NCI-H2196 (cell line): ENCODE results near the gene ESYT3.
"Not testable (repeated sequence)": the region's sequence is repeated elsewhere in the genome, so short reads cannot be mapped to it uniquely, and the experiment has no call there.

ENCODE experiments used
- DNase-seq: peaks from one replicate; lab custom pipeline; 2025; ENCODE audit not compliant: unreplicated experiment; lab: John Stamatoyannopoulos, UW

Gene ESYT3

DNA sequence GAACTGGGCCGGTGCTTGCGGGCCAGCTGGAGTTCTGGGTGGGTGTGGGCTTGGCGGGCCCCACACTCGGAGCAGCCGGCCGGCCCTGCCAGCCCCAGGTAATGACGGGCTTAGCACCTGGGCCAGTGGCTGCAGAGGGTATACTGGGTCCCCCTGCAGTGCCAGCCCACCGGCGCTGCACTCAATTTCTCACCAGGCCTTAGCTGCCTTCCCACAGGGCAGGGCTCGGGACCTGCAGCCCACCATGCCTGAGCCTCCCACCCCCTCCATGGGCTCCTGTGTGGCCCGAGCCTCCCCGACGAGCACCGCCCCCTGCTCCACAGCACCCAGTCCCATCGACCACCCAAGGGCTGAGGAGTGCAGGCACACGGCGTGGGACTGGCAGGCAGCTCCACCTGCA, 50.3 kb downstream of the ESYT3 start:
- DNase-seq, result not testable (repeated sequence)

DNA sequence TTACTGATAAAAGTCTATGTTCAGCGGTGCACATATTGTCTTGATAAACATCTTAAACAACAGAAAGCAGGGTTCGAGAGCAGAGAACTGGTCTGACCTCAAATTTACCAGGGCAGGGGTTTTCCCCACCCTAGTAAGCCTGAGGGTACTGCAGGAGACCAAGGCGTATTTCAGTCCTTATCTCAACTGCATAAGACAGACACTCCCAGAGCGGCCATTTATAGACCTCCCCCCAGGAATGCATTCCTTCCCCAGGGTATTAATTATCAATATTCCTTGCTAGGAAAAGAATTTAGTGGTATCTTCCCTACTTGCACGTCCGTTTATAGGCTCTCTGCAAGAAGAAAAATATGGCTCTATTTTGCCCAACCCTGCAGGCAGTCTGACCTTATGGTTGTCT, 52.2 kb downstream of the ESYT3 start:
- not testable (repeated sequence) for DNase-seq

- no peak for DNase-seq
These were observed 57.6 kb downstream of the ESYT3 start for GRCh38 chr3:138491971-138492370.

DNA sequence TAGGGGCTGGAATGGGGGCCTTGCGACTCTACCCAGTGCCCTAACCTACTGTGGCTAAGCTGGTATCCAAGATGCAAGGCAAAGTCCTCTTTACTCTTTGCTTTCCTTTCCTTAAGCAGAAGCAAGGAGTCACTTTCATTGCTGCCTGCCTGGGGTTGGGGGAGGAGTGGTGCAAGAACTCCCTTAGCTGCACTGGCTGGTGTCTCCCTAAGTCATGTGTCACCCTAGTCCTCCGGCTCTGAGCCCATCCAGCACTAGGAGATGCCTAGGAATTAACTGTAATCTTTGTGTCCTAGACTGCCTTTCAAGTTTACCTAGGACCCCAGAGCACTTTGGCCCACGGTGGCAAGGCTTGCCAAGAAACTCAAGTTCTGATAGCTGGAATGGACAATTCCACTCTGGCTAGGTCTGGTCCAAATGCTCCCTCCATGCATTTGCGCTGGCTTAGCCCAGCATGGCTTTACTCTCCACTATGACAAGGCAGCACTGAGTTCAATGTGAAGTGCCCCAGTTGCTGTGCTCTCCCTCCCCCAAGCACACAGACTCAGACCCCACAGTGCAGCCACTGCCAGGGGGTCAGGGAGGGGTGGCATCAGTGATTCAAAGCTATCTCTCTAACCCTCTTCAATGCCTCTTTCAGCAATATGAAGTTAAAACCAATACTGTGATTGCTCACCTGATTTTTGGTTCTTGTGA, 58.7 kb downstream of the ESYT3 start:
- no peak for DNase-seq

- no peak for DNase-seq
These were observed 59.6 kb downstream of the ESYT3 start for GRCh38 chr3:138493804-138494606.

DNA sequence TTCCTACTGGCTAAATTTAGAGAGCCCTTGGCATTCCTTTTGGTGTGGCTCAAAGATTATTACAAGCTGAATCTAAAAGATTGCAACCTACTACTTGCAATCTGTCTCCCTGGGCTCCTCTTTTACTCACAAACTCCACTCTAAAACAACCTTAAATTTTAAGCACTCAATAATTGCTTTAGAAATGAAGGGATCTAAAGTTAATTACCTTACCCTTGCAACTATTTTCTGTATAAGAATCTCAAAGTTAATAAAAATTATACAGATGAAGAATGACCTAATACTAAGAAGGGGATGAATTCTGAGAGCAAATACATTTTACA, 60.2 kb downstream of the ESYT3 start:
- DNase-seq, result no peak

DNA sequence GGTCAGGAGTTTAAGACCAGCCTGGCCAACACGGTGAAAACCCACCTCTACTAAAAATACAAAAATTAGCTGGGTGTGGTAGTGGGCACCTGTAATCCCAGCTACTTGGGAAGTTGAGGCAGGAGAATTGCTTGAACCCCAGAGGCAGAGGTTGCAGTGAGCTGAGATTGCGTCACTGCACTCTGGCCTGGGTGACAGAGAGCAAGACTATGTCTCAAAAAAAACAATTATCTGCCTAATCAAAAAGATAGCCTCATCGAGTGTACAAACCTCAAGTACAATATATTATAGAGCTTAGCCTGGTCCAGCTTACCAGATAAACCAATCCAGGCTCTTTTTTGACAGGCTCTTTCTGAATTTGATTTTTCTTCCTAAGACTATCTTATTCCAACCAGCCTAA, 61.2 kb downstream of the ESYT3 start:
- not testable (repeated sequence) for DNase-seq

DNA sequence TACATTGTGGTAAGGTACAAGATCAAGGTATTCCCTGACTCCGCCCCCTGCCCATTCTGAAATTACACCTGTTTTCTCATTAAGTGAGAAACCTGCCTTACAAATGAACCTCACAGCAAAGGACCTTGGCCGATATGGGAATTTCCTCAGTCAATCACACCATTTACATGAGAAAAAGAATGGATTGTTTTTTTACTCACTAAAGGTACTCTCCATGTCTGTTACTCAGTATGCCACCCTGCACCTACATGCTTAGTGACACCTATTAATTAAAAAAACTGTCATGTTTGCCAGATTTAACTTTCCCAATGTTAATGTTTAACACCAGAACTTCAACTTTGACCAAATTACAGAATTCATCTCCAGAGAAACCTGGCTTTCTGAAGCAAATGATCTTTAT, 62.0 kb downstream of the ESYT3 start:
- DNase-seq, result no peak

GRCh38 chr3:138497021-138497420, 62.6 kb downstream of the ESYT3 start:
- no peak for DNase-seq

- DNase-seq, result no peak
These were observed 63.4 kb downstream of the ESYT3 start for GRCh38 chr3:138497851-138498250.

- no peak for DNase-seq
These were observed 64.6 kb downstream of the ESYT3 start for GRCh38 chr3:138498991-138499390.

GRCh38 chr3:138507524-138507923, 73.1 kb downstream of the ESYT3 start:
- no peak for DNase-seq

- no peak for DNase-seq
These were observed 75.2 kb downstream of the ESYT3 start for GRCh38 chr3:138509586-138509985.

DNA sequence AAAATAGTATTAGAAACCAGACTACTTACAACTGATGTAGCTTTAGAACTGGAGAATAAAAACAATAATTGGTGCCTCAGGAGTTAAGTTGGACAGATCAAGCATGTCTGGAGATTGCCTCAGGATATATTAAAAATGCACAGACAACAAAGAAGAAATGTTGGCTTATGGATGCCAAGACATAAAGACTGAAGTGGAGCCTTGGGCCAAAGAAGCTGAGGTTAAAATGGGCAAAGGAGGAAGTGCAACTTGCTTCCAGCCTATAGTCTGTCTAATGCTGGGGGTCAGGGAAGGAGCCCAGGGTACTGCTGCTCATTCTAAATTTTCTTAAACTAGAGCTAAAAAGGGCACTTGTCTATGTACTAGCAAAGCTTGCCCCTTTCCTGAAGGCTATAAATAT, 77.5 kb downstream of the ESYT3 start:
- no peak for DNase-seq

DNA sequence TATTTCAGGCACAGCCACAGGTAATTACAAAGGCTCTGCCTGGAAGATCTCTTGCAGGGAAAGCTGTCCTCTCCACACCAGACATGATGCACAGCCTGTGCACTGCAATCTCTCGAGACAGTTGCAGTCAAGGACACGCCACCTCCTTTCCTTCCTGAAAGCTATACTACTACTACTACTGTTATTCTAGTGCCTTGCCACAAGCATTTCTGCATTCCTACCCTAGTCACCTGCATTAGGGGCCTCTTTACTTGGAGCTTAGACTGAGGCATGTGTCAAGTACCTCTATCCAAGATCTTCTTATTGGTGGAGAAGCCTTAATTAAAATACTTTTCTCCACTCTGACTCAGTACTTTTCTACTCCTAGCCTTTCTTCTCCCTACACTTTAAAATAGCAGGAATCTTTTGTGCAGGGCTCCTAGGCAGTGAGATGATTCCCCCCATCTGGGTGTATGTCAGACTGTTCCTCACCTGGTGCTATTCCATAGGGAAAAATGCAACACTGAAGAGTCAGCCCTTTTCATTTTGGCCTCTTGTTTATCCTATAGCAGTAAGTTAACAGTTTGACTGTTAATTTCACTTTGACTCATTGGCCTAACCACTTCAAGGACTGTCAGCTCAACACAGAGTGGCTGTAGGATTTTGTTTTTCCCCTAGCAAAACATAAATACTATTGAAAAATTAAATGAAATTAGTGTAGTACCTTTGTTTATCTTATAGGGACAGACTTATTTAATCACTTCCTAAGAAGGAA, 78.9 kb downstream of the ESYT3 start:
- DNase-seq, result no peak

DNA sequence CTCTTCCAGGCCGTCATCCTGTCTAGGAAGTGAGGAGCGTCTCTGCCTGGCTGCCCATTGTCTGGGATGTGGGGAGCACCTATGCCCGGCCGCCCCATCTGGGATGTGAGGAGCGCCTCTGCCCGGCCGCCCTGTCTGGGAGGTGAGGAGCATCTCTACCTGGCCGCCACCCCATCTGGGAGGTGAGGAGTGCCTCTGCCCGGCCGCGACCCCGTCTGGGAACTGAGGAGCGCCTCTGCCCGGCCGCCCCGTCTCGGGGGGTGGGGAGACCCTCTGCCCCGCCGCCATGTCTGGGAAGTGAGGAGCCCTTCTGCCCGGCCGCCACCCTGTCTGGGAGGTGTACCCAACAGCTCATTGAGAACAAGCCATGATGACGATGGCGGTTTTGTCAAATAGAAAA, 87.0 kb downstream of the ESYT3 start:
- DNase-seq, result not testable (repeated sequence)
